Spleen (tissue), 11 donors: ENCODE data around the gene FSIP2. TPM values are rescaled to one million over a fixed set of nuclear protein-coding genes. Genes with fewer than 3 reads are reported as not detected.

Experiments
- DNase-seq: peaks from one replicate; pipeline ENCODE4 v3.0.0-alpha.2; 2020
- H3K27ac ChIP-seq, 8 donors: fragments of 200-600 bp; sonication (generic) in 7 of 8; 1 replicate in 4 of 8; 2 replicates in 4 of 8; pipeline versions ENCODE4 v1.5.0 to v1.8.0; 2016 to 2021; ENCODE audit warnings: inconsistent platforms in 4 of 8, mild to moderate bottlenecking in 4 of 8, moderate library complexity in 1 of 8
- H3K27me3 ChIP-seq, 7 donors: fragments of 200-600 bp; sonication (generic) in 6 of 7; replicated peaks in 1 of 7; 1 replicate in 4 of 7; 2 replicates in 3 of 7; pipeline versions ENCODE4 v1.5.0 to v1.8.0; 2016 to 2021; ENCODE audit warnings: inconsistent platforms in 3 of 7, mild to moderate bottlenecking in 1 of 7
- H3K36me3 ChIP-seq, 6 donors: fragments of 200-600 bp; sonication (generic) in 5 of 6; 1 replicate in 4 of 6; 2 replicates in 2 of 6; pipeline versions ENCODE4 v1.5.0 to v1.8.0; 2016 to 2021; ENCODE audit warnings: inconsistent platforms in 2 of 6
- H3K4me1 ChIP-seq, 6 donors: fragments of 200-600 bp; sonication (generic) in 5 of 6; 1 replicate in 3 of 6; 2 replicates in 3 of 6; pipeline versions ENCODE4 v1.5.0 to v1.8.0; 2016 to 2021; ENCODE audit warnings: inconsistent platforms in 3 of 6
- H3K4me3 ChIP-seq, 8 donors: fragments of 200-600 bp; sonication (generic) in 7 of 8; 1 replicate in 4 of 8; 2 replicates in 4 of 8; pipeline versions ENCODE4 v1.5.0 to v1.8.0; 2016 to 2021; ENCODE audit warnings: inconsistent platforms in 4 of 8, mild to moderate bottlenecking in 4 of 8, moderate library complexity in 2 of 8
- H3K9me3 ChIP-seq, 8 donors: fragments of 200-600 bp; sonication (generic) in 7 of 8; 1 replicate in 4 of 8; 2 replicates in 4 of 8; pipeline versions ENCODE4 v1.5.0 to v1.8.0; 2016 to 2021; ENCODE audit warnings: inconsistent platforms in 4 of 8
- POLR2A ChIP-seq, 3 donors: fragments of 450-650 bp; IDR thresholded peaks; one replicate each; pipeline ENCODE4 v1.5.1; 2017; ENCODE audit warnings: antibody characterized with exemption in 3 of 3, mild to moderate bottlenecking in 1 of 3
- POLR2AphosphoS5 ChIP-seq, 3 donors: sonication (generic); formaldehyde crosslinking; IDR thresholded peaks; one replicate each; pipeline ENCODE4 v1.5.1; 2017; ENCODE audit warnings: antibody characterized with exemption in 3 of 3
- WGBS, 5 donors: extraction: QIAGEN DNeasy Blood & Tissue Kit in 3 of 5; methylation state at CpG; one replicate each; pipeline versions ENCODE4 v1.1.5 to v1.1.7; 2013 to 2018; 5-methylcytosine and 5-hydroxymethylcytosine counted together
- intact Hi-C: fragments of 100-400 bp; cut with DNase I; formaldehyde crosslinking; loops from one replicate; pipeline ENCODE4 v1.15.0; 2023; ENCODE audit warnings: low total_unique reads
- polyA plus RNA-seq, 3 donors: library from polyadenylated mRNA; stranded (reverse); fragments of 200-250 nt; gene quantifications; one replicate each; pipeline ENCODE4 v1.2.1, GENCODE V29; 2013
- total RNA-seq, 7 donors: library from RNA; depleted of rRNA in 3 of 7; stranded (reverse); fragments of >200 nt in 3 of 7; fragmentation: NEBNext Ultra II Directional in 4 of 7; extraction: Animal tissue kit (Norgen Biotek cat#: 25700) in 4 of 7; gene quantifications; one replicate each; pipeline versions ENCODE4 v1.1.0 to v1.2.1, GENCODE V29; 2016 to 2021
- TF ChIP-seq, protein P1 (sequence below), 11 experiments: fragments of 200-600 bp in 7 of 11; fragments of 450-650 bp in 4 of 11; sonication (generic) in 4 of 11; IDR thresholded peaks in 8 of 11; conservative IDR thresholded peaks in 3 of 11; 1 replicate in 7 of 11; 2 replicates in 4 of 11; pipeline versions ENCODE4 v1.4.0 to v1.8.0; 2016 to 2021; ENCODE audit warnings: antibody characterized with exemption in 11 of 11, inconsistent platforms in 4 of 11, mild to moderate bottlenecking in 1 of 11
- donor health status: healthy with polysubstance abuse.
- donor health status: DM: no; HTN: no; CAD: no; lungs with moderate emphysema.
- donor health status: DM: no; HTN: no; CAD: no.
- donor health status: Bipolar disorder and iron deficiency.
- donor health status: healthy.
- donor health status: DM: no; HTN: no; CAD: no.
- donor health status: DM: yes; HTN: yes; CAD: no.

Gene FSIP2
- total and polyA plus RNA-seq, 10 donors = 0.03 to 2.6 (median 0.36) TPM

DNA sequence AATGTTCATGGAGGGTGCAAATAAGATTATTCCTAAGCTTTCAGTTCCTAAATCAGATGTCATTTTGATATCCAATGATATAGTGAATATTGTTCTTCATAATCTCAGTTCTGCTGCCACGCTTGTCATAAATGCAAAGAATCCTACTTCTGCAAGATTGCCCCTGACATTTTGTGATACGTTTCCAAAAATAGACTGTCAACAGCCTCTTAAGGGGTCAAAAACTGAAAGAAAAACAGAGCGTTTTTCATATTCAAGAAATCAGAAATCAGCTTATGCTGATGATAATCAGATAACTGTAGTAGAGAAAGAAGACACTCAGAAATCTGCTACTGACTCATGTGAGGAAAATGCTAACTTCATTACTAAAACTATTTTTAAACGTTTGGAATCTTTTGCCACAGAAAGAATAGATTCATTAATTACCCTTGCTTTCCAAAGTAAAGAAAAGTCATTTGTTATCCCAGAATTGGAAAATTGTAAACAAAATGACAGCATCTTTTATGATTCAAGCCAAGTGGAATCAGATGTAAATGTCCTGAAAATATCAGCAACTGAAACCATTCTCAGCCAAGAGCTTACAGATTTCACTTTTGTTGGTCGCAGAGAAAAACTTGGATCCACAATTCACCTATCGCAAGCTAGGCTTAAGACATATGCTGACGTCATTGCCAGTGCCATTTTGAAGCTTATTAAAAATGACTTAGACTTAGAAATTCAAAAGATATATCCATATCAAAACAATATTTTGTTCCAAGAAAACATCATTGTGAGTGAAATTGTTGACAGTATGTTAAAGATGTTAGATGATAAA is 55.1 kb downstream of the FSIP2 start:
- H3K4me3 ChIP-seq = no peak overlapping the region
- no peaks in the 10 kb centered on the region for H3K36me3 ChIP-seq
- no peak for TF ChIP-seq POLR2AphosphoS5 (IDR thresholded peaks at IDR 0.05)
- TF ChIP-seq, protein P1, sequence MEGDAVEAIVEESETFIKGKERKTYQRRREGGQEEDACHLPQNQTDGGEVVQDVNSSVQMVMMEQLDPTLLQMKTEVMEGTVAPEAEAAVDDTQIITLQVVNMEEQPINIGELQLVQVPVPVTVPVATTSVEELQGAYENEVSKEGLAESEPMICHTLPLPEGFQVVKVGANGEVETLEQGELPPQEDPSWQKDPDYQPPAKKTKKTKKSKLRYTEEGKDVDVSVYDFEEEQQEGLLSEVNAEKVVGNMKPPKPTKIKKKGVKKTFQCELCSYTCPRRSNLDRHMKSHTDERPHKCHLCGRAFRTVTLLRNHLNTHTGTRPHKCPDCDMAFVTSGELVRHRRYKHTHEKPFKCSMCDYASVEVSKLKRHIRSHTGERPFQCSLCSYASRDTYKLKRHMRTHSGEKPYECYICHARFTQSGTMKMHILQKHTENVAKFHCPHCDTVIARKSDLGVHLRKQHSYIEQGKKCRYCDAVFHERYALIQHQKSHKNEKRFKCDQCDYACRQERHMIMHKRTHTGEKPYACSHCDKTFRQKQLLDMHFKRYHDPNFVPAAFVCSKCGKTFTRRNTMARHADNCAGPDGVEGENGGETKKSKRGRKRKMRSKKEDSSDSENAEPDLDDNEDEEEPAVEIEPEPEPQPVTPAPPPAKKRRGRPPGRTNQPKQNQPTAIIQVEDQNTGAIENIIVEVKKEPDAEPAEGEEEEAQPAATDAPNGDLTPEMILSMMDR (IDR thresholded peaks at IDR 0.05 in 8 of 11, conservative IDR thresholded peaks at IDR 0.05 in 3 of 11) = no peak
- WGBS, 5 donors = 67 to 88% (median 74%) methylated on average over 7 of the region's 7 CpGs
- H3K27me3 ChIP-seq = no peaks in the 10 kb centered on the region
- H3K9me3 ChIP-seq = peaks cover 0 to 12% (median 0%) of the 10 kb centered on the region in 8 donors
- no peak overlapping the region for H3K27ac ChIP-seq
- intact Hi-C loops = no loop called here
- DNase-seq = no peak
- no peaks in the 10 kb centered on the region for H3K4me1 ChIP-seq

DNA sequence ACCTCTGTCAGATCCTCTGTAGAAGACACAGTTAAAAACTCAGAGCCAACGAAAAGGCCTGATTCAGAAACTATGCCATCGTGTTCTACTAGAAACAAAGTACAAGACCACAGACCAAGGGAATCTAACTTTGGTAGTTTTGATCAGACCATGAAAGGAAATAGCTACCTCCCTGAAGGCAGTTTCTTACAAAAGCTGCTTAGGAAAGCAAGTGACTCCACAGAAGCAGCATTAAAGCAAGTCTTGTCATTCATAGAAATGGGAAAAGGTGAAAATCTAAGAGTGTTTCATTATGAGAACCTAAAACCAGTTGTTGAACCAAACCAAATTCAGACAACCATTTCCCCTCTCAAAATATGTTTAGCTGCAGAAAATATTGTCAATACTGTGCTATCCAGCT is 58.2 kb downstream of the FSIP2 start:
- H3K36me3 ChIP-seq = no peaks in the 10 kb centered on the region
- WGBS, 5 donors = 73 to 92% (median 78%) methylated on average over 2 of the region's 2 CpGs
- intact Hi-C loops = no loop called here
- no peak for TF ChIP-seq POLR2A (IDR thresholded peaks at IDR 0.05)
- TF ChIP-seq, protein P1 (IDR thresholded peaks at IDR 0.05 in 8 of 11, conservative IDR thresholded peaks at IDR 0.05 in 3 of 11) = no peak
- TF ChIP-seq POLR2AphosphoS5 (IDR thresholded peaks at IDR 0.05) = no peak
- no peak for DNase-seq
- H3K4me3 ChIP-seq = no peak overlapping the region
- peaks cover 0 to 10% (median 0%) of the 10 kb centered on the region in 8 donors for H3K9me3 ChIP-seq
- no peak overlapping the region for H3K27ac ChIP-seq
- no peaks in the 10 kb centered on the region for H3K27me3 ChIP-seq
- H3K4me1 ChIP-seq = no peaks in the 10 kb centered on the region

DNA sequence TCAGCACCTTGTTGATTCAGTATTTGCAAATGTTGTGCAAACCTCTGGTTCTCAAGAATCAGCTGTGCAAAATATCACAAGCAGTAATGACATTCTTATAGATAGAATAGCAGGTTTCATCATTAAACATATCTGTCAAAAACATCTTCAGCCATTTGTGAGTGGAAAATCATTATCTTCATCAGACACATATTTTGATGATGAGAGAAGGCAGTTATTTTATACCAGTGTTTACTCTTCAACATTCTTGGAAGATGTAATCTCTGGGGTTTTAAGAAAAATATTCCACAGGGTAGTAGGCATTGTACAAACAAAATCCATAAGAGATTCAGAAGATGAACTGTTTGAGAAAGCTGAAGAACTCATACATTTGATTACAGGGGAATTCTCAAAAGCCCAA is 64.3 kb downstream of the FSIP2 start:
- TF ChIP-seq, protein P1 (IDR thresholded peaks at IDR 0.05 in 8 of 11, conservative IDR thresholded peaks at IDR 0.05 in 3 of 11) = no peak
- TF ChIP-seq POLR2AphosphoS5 (IDR thresholded peaks at IDR 0.05) (no peak), POLR2A (IDR thresholded peaks at IDR 0.05) (no peak)
- Histone ChIP-seq H3K4me1 (no peaks in the 10 kb centered on the region), H3K9me3 (peaks cover 0 to 3% (median 0%) of the 10 kb centered on the region in 8 donors), H3K27me3 (no peaks in the 10 kb centered on the region), H3K27ac (no peak overlapping the region), H3K36me3 (no peaks in the 10 kb centered on the region), H3K4me3 (no peak overlapping the region)
- DNase-seq = no peak
- intact Hi-C loops = no loop called here

DNA sequence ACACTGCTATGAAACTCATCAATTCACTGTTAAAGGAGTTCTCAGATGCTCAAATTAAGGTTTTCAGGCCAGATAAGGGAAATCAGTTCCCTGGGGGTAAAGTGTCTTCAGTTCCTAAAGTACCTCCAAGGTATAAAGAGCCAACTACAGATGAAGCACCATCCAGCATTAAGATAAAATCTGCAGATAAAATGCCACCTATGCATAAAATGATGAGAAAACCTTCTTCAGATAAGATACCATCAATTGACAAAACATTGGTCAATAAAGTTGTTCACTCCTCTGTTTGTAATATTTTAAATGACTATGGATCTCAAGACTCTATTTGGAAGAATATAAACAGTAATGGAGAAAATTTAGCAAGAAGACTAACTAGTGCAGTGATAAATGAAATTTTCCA is 68.2 kb downstream of the FSIP2 start:
- H3K27ac ChIP-seq = no peak overlapping the region
- intact Hi-C loops = no loop called here
- H3K27me3 ChIP-seq = no peaks in the 10 kb centered on the region
- H3K4me3 ChIP-seq = no peak overlapping the region
- no peak for TF ChIP-seq POLR2A (IDR thresholded peaks at IDR 0.05)
- TF ChIP-seq, protein P1 (IDR thresholded peaks at IDR 0.05 in 8 of 11, conservative IDR thresholded peaks at IDR 0.05 in 3 of 11) = no peak
- TF ChIP-seq POLR2AphosphoS5 (IDR thresholded peaks at IDR 0.05) = no peak
- no peaks in the 10 kb centered on the region for H3K36me3 ChIP-seq
- no peaks in the 10 kb centered on the region for H3K4me1 ChIP-seq
- DNase-seq = no peak
- H3K9me3 ChIP-seq = peaks cover 0 to 12% (median 0%) of the 10 kb centered on the region in 8 donors
